ENCODE data around the gene CPT2.
A peak's percentile ranks its signal among the peaks of the same experiment; 100 is the strongest.

Gene CPT2

GRCh38 chr1:53196485-53197290 lies at the start of gene CPT2:
TSS of gene CPT2 (plus strand) at chr1:53196824. CDS start at chr1:53196944, 120 bp downstream.
- DNase-seq, result peak; percentile 95

- no peak for DNase-seq
Observed at GRCh38 chr1:53147174-53147573, 49.5 kb upstream of the CPT2 start.

DNA sequence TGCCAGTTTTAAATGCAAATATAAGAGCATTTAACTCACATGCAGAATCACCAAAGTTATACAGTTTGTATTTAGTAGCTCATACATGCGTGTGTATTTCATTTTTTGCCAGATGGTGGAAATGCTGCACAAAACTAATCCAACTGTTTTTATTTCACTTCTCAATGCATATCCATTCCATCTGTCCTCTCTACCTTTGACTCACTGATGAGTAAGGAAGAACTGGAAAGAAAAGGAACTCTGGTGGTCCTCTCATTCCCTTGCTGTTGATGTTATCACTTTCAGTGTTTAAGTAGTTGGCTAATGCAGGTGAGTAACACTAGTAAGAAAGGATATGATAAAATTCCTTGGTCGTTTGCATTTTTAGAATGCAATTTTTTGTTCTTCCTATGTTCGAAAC lies 48.5 kb upstream of the CPT2 start:
- DNase-seq, result no peak

- no peak for DNase-seq
Observed at GRCh38 chr1:53153752-53154151, 42.9 kb upstream of the CPT2 start.

GRCh38 chr1:53154859-53155438 lies 41.7 kb upstream of the CPT2 start:
- no peak for DNase-seq

DNA sequence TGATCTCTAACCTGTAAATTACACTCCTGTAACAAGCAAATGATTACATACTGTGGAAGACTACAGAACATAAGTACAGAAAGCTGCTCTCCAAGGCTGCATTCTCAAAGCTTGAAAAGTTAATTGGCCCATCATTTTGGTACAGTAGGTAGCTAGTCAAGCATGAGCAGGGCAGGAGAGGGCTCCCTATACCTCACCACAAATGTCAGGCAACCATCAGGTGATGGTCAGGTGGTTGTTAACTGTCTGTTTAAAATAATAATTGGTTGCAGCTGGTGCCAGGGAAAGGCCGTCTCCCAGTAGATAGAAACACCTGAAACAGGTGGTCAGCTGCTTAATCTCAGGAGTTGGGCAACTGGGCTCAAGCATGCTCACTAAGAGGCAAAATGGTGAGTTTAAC lies 41.1 kb upstream of the CPT2 start:
- DNase-seq, result peak in 1 of 2 experiments; percentile 50

- DNase-seq, result no peak
Observed at GRCh38 chr1:53155945-53156344, 40.7 kb upstream of the CPT2 start.

DNA sequence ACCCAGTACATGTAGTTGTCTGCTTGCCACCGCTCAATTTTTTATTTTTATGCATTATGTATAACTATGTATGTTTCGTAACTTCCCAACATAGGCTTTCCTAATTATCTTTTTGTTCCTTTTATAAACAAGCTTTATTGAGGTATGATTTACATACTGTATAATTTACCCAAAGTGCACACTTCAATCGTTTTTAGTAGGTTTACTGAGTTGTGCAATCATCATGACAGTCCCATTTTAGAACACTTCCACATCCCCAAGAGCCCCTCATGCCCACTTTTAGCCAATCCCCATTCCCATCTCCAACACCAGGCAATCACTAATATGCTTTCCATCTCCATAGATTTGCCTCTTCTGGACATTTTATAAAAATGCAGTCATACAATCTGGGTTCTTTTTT lies 39.8 kb upstream of the CPT2 start:
- no peak for DNase-seq

DNA sequence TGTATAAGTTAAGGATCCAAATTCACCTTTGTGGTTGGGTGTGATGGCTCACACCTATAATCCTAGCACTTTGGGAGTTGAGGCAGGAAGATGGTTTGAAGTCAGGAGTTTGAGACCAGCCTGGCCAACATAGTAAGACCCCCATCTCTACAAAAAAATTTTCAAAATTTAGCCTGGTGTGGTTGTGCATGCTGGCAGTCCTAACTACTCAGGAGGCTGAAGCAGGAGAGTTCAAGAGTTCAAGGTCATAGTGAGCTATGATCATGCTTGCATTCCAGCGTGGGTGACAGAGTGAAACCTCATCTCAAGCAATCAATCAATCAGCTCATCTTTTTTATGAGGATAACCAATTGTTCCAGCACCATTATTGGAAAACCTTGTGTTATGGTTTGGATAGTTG lies 37.7 kb upstream of the CPT2 start:
- DNase-seq, result no peak

GRCh38 chr1:53160924-53161378 lies 35.7 kb upstream of the CPT2 start:
- no peak for DNase-seq

GRCh38 chr1:53162621-53163020 lies 34.0 kb upstream of the CPT2 start:
- no peak for DNase-seq

- no peak for DNase-seq
Observed at GRCh38 chr1:53163291-53163768, 33.3 kb upstream of the CPT2 start.

GRCh38 chr1:53165408-53165961 lies 31.1 kb upstream of the CPT2 start:
- no peak for DNase-seq

DNA sequence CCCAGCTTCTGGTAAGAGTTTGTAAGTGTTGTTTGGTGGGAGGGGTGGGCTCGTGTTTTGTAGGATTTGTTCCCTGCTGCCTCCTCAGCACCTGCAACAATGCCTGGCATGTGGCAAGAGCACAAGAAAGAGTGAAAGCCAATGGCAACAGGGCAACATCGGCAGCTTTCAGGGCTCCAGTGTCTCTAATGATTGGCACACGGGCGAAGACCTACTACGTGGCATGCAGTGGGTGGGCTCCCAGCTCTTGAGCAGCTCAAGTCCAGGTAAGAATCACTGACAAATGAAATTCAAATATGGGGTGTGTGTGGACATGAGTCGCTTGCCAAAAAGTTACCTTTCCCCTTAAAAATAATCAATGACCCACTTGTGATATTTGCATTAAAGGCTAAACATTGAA lies 30.3 kb upstream of the CPT2 start:
- no peak for DNase-seq

DNA sequence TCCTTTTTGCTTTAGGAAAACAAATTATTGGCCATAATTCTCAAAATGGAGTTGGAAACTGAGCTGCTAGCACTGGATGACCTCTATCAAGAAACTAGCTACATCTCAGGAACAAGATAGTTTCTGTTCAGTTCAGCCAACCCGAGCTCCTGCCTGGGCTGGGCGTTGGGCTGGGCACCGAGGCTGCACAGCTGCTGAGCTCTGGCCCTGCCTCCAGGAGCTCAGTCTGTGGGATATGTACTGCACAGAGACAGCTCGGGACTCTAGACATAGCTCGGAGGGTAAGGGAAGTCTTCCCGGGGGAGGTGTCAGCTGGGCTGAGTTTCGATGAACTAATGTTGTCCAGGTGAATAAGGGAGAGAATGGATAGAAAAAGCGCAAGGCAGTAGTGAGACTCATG lies 29.7 kb upstream of the CPT2 start:
- no peak for DNase-seq

GRCh38 chr1:53172426-53173128 lies 24.0 kb upstream of the CPT2 start:
- peak in 1 of 2 experiments; percentile 17 for DNase-seq

DNA sequence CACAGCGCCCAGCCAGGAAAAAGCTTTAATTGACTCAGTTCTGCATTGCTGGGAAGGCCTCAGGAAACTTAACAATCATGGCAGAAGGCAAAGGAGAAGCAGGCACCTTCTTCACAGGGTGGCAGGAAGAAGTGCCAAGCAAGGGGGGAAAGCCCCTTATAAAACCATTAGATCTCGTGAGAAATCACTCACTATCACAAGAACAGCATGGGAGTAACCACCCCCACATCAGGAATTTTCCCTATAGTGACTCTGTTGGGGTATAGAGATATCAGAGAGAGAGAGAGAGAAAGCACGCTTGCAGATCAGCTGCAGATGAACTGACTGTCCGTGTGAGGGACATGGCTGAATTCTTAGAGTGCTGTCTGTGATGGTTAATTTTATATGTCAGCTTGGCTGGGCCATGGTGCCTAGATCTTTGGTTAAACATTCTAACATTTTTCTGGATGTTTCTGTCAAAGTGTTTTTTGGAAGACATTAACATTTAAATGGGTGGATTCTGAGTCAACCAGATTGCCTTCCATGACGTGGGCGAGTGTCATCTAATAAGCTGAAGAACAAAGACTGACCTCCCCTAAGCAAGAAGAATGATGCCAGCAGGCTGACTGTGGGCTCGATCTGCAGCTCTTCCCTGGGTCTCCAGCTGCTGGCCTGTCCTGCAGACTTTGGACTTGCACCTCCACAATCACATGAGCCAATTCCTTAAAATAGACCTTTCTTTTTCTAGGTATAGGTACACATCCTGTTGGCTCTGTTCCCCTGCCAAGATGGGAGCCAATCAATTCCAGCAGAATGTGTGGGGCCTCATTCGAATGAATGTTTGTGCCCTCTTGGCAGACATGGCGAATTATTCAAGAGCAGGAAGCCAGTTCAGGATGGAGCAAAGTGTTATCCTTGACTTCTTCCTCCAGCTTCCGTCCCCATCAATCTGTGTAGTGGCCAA lies 21.4 kb upstream of the CPT2 start:
- DNase-seq, result peak in 1 of 2 experiments; percentile 59

- peak; percentile 43 to 53 for DNase-seq
Observed at GRCh38 chr1:53176452-53177208, 20.0 kb upstream of the CPT2 start.

- DNase-seq, result no peak
Observed at GRCh38 chr1:53180226-53180625, 16.4 kb upstream of the CPT2 start.

DNA sequence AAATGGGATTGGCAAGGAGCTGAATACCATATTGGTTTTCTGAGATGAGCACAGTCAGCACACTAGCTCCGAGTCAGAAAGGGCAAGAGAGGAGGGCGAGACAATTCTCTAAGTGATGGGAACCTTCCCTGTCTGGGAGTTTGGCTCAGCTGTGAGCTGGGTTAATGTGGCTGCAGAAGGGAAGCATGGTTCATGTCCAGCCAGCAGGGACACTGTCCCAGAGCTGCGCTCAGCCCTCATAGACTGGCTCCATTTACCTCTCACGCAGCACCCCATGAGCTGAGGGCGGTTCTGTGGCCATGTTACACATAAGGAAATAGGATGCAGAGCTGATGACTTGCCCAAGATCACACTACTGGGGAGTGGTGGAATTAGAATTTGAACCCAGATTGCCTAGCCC lies 15.7 kb upstream of the CPT2 start:
- DNase-seq, result no peak

DNA sequence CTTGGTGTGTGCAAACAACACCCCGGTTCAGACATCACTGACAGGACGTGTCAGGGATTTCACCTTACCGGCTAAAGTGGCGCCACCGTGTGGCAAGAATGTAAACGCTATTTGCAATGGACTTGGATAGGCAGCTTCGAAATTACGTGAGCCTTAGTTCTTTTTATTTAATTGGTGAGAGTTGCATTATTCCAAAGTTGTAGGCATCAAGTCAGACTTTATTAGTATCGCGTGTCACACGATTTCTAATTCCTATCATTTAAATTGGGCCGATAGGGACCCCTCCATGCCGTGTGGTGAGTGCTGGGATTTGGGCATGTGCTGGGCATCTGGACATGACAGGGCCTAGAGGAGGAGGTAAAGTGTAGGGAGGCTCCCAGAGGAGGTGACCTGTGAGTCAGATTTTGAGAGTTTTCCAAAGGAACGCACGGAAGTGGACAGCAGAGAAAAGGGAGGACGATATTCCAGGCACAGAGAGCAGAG lies 14.5 kb upstream of the CPT2 start:
- peak; percentile 77 to 80 for DNase-seq

Measured in NCI-H2081 (cell line).